Activated B cell treated with CpG ODN at 0.5 μM for 24 hours (primary cell): ENCODE data around the gene KRT77. TPM values are rescaled to one million over a fixed set of nuclear protein-coding genes. Genes with fewer than 3 reads are reported as not detected.

ENCODE experiments used
- ATAC-seq: fragments of 200-7000 bp; cut with Tn5 transposase; one replicate; pipeline ENCODE4 v1.10.0; 2021; ENCODE audit warnings: low read depth, mild to moderate bottlenecking, moderate library complexity
- CTCF ChIA-PET: fragments of 350-600 bp; sonication (Branson Sonifier 250); formaldehyde crosslinking; loops from one replicate; lab custom pipeline; 2021; ENCODE audit warnings: antibody characterized with exemption; lab: Charles Lee
- POLR2A ChIA-PET: fragments of 350-600 bp; sonication (Branson Sonifier 250); formaldehyde crosslinking; loops from one replicate; lab custom pipeline; 2021; ENCODE audit warnings: antibody characterized with exemption; lab: Charles Lee
- DNase-seq: peaks from one replicate; pipeline ENCODE4 v3.0.0; 2022
- H3K27ac Mint-ChIP-seq: one replicate; pipeline ENCODE4 v1.8.0; 2020; ENCODE audit warnings: mixed read lengths
- H3K27me3 Mint-ChIP-seq: one replicate; pipeline ENCODE4 v1.8.0; 2021; ENCODE audit warnings: mixed read lengths
- H3K36me3 Mint-ChIP-seq: one replicate; pipeline ENCODE4 v1.8.0; 2021; ENCODE audit warnings: low read depth, mixed read lengths
- H3K4me1 Mint-ChIP-seq: one replicate; pipeline ENCODE4 v1.8.0; 2021; ENCODE audit warnings: mixed read lengths
- H3K4me3 Mint-ChIP-seq: one replicate; pipeline ENCODE4 v1.8.0; 2020; ENCODE audit warnings: mild to moderate bottlenecking, mixed read lengths
- H3K9me3 Mint-ChIP-seq: one replicate; pipeline ENCODE4 v1.8.0; 2020; ENCODE audit warnings: mixed read lengths
- intact Hi-C: fragments of 100-400 bp; cut with micrococcal nuclease; formaldehyde crosslinking; loops from one replicate; pipeline ENCODE4 v1.15.1; 2024
- total RNA-seq: library from RNA; stranded (reverse); gene quantifications from 2 replicates; pipeline ENCODE4 v1.2.3, GENCODE V29; 2022
- TF ChIP-seq, protein P1 (sequence below): fragments of 200-600 bp; IDR thresholded peaks from one replicate; pipeline ENCODE4 v1.8.0; 2022; ENCODE audit warnings: antibody characterized with exemption, mild to moderate bottlenecking

The KRT77 gene
- total RNA-seq, 1 donor from 2014 or later, result not detected

GRCh38 chr12:52708010-52708409 lies 4.7 kb upstream of the KRT77 start:
- ChIA-PET POLR2A (no interaction called here), CTCF (no interaction called here)
- H3K4me3 Mint-ChIP-seq, result no peak overlapping the region
- no peaks in the 10 kb centered on the region for H3K9me3 Mint-ChIP-seq
- DNase-seq (no peak), ATAC-seq (no peak)
- H3K4me1 Mint-ChIP-seq, result no peaks in the 10 kb centered on the region
- intact Hi-C loops, result no loop called here
- no peaks in the 10 kb centered on the region for H3K36me3 Mint-ChIP-seq
- peaks cover 15% of the 10 kb centered on the region for H3K27me3 Mint-ChIP-seq
- H3K27ac Mint-ChIP-seq, result no peak overlapping the region
- TF ChIP-seq, protein P1, sequence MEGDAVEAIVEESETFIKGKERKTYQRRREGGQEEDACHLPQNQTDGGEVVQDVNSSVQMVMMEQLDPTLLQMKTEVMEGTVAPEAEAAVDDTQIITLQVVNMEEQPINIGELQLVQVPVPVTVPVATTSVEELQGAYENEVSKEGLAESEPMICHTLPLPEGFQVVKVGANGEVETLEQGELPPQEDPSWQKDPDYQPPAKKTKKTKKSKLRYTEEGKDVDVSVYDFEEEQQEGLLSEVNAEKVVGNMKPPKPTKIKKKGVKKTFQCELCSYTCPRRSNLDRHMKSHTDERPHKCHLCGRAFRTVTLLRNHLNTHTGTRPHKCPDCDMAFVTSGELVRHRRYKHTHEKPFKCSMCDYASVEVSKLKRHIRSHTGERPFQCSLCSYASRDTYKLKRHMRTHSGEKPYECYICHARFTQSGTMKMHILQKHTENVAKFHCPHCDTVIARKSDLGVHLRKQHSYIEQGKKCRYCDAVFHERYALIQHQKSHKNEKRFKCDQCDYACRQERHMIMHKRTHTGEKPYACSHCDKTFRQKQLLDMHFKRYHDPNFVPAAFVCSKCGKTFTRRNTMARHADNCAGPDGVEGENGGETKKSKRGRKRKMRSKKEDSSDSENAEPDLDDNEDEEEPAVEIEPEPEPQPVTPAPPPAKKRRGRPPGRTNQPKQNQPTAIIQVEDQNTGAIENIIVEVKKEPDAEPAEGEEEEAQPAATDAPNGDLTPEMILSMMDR, result no peak

DNA sequence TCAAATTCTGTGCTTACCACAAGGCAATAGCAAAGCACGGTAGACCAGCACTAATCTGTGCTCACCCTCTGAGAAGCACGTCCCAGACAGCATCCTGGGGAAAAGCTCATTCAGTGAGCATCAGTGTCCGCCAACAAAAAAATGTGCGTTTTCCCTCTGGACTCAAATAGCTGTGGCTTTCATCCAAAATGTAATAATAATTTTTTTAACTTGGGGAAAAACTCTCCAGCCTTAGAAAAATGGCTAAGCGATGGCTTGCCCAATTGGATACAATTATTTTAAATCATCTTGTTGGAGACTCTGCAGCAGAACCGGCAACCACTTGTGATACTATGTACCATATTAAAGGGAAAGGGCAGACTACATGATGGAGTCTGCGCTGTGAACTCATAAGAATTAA lies 1.1 kb upstream of the KRT77 start:
- Mint-ChIP-seq H3K27me3 (peaks cover 18% of the 10 kb centered on the region), H3K4me1 (no peaks in the 10 kb centered on the region), H3K9me3 (no peaks in the 10 kb centered on the region), H3K27ac (no peak overlapping the region), H3K36me3 (no peaks in the 10 kb centered on the region), H3K4me3 (no peak overlapping the region)
- POLR2A ChIA-PET, result no interaction called here
- no peak for DNase-seq
- TF ChIP-seq, protein P1, result no peak
- intact Hi-C loops, result no loop called here
- CTCF ChIA-PET, result no interaction called here
- ATAC-seq, result no peak

DNA sequence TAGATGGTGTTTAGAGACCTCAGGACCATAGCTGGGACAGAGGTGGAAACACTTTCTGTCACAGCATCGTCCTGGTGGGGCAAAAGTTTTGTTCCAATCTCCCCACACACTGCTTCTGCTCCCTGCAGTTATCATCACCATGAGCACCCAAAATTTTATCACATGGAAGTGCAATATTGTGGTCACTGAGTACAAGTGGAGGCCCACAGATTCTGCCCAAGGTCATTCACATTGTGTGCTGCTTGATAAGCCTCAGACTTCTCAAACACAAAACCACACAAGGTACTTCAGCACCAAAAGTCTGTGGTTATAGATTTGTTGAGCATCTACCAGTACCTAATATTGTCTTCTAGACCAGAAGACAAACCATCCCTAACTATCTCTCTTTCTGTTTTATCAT lies 554 bp upstream of the KRT77 start:
- ChIA-PET POLR2A (no interaction called here), CTCF (no interaction called here)
- intact Hi-C loops, result no loop called here
- no peaks in the 10 kb centered on the region for H3K4me1 Mint-ChIP-seq
- no peaks in the 10 kb centered on the region for H3K36me3 Mint-ChIP-seq
- no peak overlapping the region for H3K4me3 Mint-ChIP-seq
- no peak overlapping the region for H3K27ac Mint-ChIP-seq
- no peak for ATAC-seq
- DNase-seq, result no peak
- TF ChIP-seq, protein P1, result no peak
- no peaks in the 10 kb centered on the region for H3K9me3 Mint-ChIP-seq
- H3K27me3 Mint-ChIP-seq, result peaks cover 18% of the 10 kb centered on the region

- Mint-ChIP-seq H3K36me3 (no peaks in the 10 kb centered on the region), H3K27ac (no peak overlapping the region), H3K4me1 (no peaks in the 10 kb centered on the region), H3K4me3 (no peak overlapping the region), H3K9me3 (no peaks in the 10 kb centered on the region), H3K27me3 (peaks cover 24% of the 10 kb centered on the region)
- CTCF ChIA-PET, result no interaction called here
- TF ChIP-seq, protein P1, result no peak
- POLR2A ChIA-PET, result no interaction called here
- intact Hi-C loops, result no loop called here
- ATAC-seq, result no peak
- no peak for DNase-seq
These were observed 986 bp downstream of the KRT77 start for GRCh38 chr12:52702338-52702737.

GRCh38 chr12:52701281-52701680 lies 2.0 kb downstream of the KRT77 start:
- Mint-ChIP-seq H3K4me3 (no peak overlapping the region), H3K27ac (no peak overlapping the region), H3K4me1 (no peaks in the 10 kb centered on the region), H3K36me3 (no peaks in the 10 kb centered on the region), H3K27me3 (peaks cover 24% of the 10 kb centered on the region), H3K9me3 (no peaks in the 10 kb centered on the region)
- intact Hi-C loops, result no loop called here
- CTCF ChIA-PET, result no interaction called here
- POLR2A ChIA-PET, result no interaction called here
- ATAC-seq (no peak), DNase-seq (no peak)
- TF ChIP-seq, protein P1, result no peak
